NOMO-1 treated with dmso at 0.1 percent for 144 hours (cell line): ENCODE results near the gene PSMA8.
"Not testable (repeated sequence)": the region's sequence is repeated elsewhere in the genome, so short reads cannot be mapped to it uniquely, and the experiment has no call there.

ENCODE experiments used
- DNase-seq: peaks from one replicate; lab custom pipeline; 2025; ENCODE audit not compliant: unreplicated experiment; lab: John Stamatoyannopoulos, UW

The PSMA8 gene

DNA sequence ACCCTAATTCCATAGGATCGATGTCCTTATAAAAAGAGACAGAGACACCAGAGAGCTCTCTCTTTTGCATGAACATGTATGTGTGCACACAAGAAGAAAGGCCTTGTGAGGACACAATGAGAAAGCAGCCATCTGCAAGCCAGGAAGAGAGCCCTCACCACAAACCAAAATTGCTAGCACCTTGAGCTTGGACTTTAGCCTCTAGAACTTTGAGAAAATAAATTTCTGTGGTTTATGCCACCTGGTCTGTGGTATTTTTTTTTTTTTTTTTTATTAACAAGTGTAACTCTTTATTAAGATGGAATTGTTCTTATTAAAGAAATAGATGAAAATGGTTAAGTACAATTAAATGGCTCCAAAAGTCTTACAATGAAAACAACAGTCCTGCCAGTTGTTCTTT is 33.9 kb downstream of the PSMA8 start:
- DNase-seq = not testable (repeated sequence)

DNA sequence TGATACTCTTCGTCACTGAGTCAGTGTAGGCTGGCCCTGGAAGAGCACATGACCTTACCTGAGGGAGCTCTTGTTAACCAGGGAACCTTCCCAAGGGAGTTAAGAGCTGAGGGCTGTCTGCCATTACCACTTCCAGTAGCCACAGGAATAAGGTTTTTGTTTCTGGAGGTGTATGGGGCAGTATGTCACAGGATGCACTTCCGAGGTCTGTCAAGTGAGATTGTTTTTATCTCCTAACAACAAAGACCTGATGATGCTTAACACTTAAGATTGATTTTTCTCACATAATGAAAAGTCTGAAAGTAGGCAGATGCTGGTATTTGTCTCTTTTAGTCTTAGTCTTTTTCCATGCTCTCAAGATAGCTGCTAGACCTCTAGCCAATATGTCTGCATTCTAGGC is 41.8 kb downstream of the PSMA8 start:
- no peak for DNase-seq

DNA sequence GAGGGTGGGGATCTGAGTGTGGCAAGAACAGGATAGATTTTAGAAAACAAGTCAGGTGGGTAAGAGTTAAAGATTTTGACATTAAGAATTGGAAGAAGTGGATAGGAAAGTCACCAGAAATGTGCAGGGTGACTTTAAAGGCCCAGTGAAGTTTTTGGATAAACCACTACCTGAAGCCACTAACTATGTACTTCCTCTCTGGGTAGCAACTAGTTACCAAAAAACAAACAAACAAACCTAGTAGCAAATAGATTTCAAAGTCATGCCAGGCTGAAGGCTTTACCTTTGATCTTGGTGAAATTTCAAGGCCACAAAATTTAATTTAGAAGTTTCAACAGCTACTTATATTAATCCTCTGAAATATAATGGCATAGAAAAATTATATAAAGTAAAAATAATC is 42.5 kb downstream of the PSMA8 start:
- no peak for DNase-seq

DNA sequence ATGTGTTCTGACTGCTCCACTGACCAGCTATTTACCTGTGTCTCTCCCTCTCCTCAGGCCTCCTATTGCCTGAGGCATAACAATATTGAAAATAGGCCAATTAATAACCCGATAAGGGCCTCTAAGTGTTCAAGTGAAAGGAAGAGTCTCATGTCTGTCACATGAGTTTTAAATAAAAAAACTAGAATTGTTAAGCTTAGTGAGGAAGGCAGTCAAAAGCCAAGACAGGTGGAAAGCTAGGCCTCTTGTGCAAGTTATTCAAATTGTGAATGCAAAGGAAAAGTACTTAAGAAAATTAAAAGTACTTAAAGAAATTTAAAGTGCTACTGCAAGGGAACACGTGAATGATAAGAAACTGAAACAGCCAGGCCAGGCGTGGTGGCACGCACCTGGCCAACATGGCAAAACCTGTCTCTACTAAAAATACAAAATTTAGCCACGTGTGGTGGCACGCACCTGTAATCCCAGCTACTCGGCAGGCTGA is 47.7 kb downstream of the PSMA8 start:
- no peak for DNase-seq

DNA sequence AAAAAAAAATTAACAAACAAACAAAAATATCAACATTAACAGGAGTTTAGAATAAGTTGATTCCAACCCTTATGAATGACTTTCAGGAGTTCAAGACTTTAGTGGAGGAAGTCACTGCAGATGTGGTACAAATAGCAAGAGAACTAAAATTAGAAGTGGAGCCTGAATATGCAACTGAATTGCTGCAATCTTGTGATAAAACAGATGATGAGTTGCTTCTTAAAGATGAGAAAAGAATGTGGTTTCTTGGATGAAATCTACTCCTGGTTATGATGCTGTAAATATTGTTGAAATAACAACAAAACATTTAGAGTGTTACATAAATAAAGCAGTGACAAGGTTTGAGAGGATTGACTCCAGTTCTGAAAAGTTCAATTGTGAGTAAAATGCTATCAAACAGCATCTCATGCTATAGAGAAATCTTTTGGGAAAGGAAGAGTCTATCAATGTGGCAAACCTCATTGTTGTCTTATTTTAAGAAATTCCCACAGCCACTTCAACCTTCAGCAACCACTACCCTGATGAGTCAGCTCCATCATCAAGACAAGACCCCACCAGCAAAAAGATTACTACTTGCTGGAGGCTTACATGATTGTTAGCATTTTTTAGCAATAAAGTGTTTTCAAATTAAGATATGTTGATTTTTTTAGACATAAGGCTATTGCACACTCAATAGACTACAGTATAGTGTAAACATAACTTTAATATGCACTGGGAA is 49.9 kb downstream of the PSMA8 start:
- DNase-seq = no peak

DNA sequence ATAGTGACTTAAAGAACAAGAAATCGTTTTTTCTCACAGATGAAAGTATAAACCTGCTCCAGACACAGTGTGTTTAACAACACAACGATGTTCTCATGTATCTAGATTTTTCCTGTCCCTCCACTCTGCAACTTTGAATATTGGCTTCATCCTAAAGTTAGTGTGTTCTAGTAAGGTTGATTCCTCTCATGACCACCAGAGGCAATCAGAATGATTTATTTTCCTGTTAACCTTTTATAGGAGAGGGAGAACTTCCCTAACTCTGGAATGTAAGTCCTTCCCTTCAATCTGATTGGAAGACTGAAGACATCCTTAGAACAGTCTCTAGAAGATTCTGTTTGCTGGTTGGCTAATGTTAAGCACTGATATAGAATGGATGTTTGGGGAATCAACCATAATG is 51.6 kb downstream of the PSMA8 start:
- no peak for DNase-seq

DNA sequence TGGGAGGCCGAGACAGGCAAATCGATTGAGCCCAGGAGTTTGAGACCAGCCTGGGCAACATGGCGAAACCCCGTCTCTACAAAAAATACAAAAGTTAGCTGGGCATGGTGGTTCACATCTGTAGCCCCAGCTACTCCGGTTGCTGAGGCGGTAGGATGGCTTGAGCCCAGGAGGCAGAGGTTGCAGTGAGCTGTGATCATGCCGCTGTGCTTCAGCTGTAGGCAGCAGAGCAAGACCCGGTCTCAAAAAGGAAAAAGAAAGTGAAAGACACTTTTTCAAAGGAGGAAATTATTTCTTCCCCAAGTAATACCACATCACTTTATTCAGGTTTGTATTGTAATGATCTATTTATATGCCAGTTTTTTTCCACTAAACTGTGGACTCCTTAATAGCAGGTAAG is 56.8 kb downstream of the PSMA8 start:
- DNase-seq = no peak

DNA sequence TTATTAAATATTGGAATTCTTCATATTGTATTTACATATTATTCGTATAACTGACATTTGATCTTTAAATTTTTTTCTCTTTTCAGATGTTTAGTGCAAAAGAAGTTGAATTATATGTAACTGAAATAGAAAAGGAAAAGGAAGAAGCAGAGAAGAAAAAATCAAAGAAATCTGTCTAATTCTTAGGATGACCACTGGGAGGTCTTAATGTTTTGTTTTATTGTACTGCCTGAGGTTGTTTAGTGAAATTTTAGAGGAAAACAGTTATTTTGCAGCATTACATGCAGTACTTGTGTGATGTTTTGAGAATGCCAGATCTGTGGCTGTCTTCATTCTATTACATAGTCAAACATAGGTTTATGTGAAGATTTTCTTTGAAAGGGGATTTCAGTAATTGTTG is 58.6 kb downstream of the PSMA8 start:
- DNase-seq = no peak

DNA sequence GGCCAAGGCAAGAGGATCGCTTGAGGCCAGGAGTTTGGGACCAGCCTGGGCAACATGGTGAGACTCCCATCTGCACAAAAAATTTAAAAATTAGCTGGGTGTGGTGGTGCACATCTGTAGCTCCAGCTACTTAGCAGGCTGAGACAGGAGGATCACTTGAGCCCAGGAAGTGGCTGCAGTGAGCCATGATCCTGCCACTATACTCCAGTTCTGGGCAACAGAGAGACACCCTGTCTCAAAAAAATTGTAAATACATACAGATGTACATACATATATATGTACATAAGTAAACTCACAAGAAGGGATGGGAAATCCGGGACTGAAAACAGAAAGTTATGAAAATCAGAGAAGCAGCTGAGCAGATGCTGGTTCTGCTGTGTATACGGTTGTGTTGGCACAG is 62.9 kb downstream of the PSMA8 start:
- DNase-seq = no peak

GRCh38 chr18:26202001-26202400 is 68.3 kb downstream of the PSMA8 start:
- not testable (repeated sequence) for DNase-seq

DNA sequence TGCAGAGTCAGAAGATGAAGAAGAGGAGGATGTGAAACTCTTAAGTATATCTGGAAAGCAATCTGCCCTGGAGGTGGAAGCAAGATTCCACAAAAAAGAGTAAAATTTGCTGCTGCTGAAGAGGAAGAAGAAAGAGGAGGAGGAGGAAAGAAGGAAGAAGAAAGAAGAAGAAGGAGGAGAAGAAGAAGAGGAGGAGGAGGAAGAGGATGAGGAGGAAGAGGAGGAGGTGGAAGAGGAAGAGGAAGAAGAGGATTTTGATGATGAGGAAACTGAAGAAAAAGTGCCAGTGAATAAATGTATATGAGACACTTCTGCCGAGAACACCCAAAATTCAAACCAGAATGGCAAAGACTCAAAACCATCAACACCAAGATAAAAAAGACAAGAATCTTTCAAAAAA is 71.6 kb downstream of the PSMA8 start:
- no peak for DNase-seq

DNA sequence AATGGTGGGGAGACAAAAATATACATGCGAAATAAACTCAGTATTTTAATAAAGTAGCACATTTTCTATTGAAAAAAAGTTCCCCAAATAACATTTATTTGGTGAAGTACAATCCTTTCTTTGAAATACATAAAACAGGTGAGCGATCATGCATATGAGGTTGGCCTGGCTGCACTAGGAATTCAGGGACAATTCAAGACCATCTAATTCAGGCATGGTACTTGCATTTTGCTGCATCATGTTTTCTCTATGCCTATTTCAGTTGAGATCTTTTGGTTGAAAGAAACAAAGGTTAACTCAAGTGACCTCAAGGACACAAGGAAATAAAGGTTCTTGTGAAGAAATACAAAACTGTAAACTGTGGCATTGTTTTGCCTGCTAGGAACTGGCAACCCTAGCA is 72.8 kb downstream of the PSMA8 start:
- DNase-seq = no peak

DNA sequence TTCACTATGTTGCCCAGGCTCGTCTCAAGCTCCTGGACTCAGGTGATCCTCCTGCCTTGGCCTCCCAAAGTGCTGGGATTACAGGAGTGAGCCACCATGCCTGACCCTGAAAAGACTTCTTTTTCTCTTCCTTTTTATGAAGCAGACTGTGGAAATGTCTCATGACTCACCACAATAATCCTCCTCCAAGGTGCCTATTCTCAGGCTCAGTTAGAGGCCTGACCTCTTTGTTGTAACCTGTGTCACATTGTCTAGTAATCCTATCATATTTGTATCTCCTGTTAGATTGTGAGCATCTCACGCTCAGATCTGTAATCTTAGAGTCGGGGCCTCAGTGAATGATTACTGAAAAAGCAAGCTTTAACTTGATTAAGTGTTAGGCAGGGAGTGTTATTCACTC is 74.3 kb downstream of the PSMA8 start:
- DNase-seq = no peak

GRCh38 chr18:26208977-26209376 is 75.3 kb downstream of the PSMA8 start:
- DNase-seq = no peak

DNA sequence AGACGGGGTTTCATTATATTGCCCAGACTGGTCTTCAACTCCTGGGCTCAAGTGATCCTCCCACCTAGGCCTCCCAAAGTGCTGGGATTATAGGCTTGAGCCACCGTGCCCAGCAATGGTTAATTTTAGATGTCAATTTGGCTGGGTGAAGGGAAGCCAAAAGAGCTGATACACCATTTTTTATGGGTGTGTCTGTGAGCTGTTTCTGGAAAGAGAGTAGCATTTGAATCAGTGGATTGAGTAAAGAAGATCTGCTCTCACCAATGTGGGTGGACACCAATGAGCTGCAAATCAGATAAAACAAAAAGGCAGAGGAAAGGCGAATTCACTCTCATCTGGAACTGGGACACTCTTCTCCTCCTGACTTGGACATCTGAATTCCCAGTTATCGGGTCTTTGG is 76.5 kb downstream of the PSMA8 start:
- DNase-seq = no peak

DNA sequence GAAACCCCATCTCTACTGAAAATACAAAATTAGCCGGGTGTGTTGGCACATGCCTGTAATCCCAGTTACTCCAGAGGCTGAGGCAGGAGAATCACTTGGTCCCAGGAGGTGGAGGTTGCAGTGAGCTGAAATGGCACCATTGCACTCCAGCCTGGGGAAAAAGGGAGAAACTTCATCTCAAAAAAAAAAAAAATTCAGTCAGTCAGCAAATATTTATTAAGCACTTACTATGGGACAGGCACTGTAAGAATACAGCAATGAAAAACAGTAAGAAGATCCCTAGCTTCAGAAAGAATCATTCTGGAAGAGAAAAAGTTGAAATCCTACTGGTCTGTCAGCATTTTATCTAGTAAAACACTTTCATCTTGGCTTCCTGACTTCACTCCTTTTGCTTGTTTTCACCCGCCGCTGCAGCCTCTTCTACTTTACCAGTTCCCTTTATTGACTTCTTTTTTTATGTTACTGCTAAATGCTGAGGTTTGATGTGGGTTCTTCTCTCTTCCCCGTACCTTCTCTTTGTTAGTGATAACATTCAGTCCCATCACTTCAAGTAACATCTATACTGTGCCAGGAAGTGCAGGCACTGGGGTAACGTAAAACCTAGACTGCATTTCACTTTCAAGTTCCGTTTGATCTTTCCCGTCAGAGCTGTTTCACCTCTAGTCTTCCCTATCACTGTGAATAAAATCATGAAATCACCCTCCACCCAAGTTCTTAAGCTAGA is 81.7 kb downstream of the PSMA8 start:
- DNase-seq = no peak

GRCh38 chr18:26225022-26225693 is 91.5 kb downstream of the PSMA8 start:
- no peak for DNase-seq

- no peak for DNase-seq
Observed at GRCh38 chr18:26225915-26226228, 92.2 kb downstream of the PSMA8 start.

- peak; percentile 60 for DNase-seq
Observed at GRCh38 chr18:26226229-26227050, 92.8 kb downstream of the PSMA8 start, which contains the start of gene TAF4B. TAF4B (plus strand) TSS chr18:26226445; CDS start chr18:26226934, 489 bp downstream.

DNA sequence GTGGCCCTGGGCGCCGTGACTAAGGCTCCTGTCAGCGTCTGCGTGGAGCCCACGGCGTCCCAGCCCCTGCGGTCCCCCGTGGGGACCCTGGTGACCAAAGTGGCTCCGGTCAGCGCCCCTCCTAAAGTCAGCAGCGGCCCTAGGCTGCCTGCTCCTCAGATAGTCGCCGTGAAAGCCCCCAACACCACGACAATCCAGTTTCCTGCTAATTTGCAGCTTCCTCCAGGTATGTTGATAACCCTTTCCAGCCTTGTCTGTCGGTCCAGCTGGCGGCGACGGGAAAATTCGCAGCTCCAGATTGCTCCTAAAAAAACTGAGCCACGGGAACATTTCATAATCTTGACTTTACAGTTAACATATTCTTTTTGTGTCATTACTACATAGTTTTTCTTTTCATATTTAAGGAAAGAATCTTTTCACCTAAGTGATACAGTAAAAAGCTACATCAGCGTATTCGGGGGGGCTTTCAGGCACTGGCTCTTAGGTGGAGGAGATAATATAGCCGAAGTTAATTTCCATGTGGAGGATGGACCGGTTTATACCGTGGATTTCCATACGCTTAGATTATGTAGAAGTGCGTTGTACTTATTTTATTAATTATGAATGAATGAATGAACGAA is 93.5 kb downstream of the PSMA8 start:
- peak; percentile 15 for DNase-seq
